Liver (tissue), 9 donors: Measurements from ENCODE around the gene UFC1. TPM values are rescaled to one million over a fixed set of nuclear protein-coding genes. Genes with fewer than 3 reads are reported as not detected.

Experiments
- DNase-seq: peaks from one replicate; pipeline ENCODE4 v3.0.0-alpha.2; 2017; ENCODE audit warnings: low spot score
- H3K27ac ChIP-seq, 2 donors: one replicate each; pipeline ENCODE4 v1.7.0; 2013; ENCODE audit warnings: inconsistent platforms in 2 of 2, low read length in 2 of 2, control low read depth in 1 of 2, low read depth in 1 of 2, mild to moderate bottlenecking in 1 of 2
- H3K27me3 ChIP-seq, 4 donors: one replicate each; pipeline versions ENCODE4 v1.6.1 to v1.7.0; 2013; ENCODE audit warnings: low read length in 3 of 4, inconsistent platforms in 1 of 4, mild to moderate bottlenecking in 1 of 4, moderate library complexity in 1 of 4; ENCODE audit not compliant: control insufficient read depth in 4 of 4, insufficient read depth in 4 of 4
- H3K36me3 ChIP-seq, 4 donors: one replicate each; pipeline versions ENCODE4 v1.6.1 to v1.7.0; 2013; ENCODE audit warnings: low read length in 3 of 4, mild to moderate bottlenecking in 3 of 4, low read depth in 1 of 4, moderate library complexity in 1 of 4; ENCODE audit not compliant: control insufficient read depth in 4 of 4, insufficient read depth in 3 of 4
- H3K4me1 ChIP-seq, 4 donors: one replicate each; pipeline versions ENCODE4 v1.6.1 to v1.7.0; 2013; ENCODE audit warnings: low read length in 3 of 4, mild to moderate bottlenecking in 3 of 4, moderate library complexity in 1 of 4; ENCODE audit not compliant: control insufficient read depth in 4 of 4, insufficient read depth in 4 of 4
- H3K4me3 ChIP-seq, 3 donors: one replicate each; pipeline versions ENCODE4 v1.6.1 to v1.7.0; 2013; ENCODE audit warnings: low read length in 3 of 3, control low read depth in 1 of 3, low read depth in 1 of 3, mild to moderate bottlenecking in 1 of 3
- H3K9ac ChIP-seq, 2 donors: one replicate each; pipeline ENCODE4 v1.7.0; 2013; ENCODE audit warnings: low read length in 2 of 2, mild to moderate bottlenecking in 2 of 2, moderate library complexity in 2 of 2, control low read depth in 1 of 2, low read depth in 1 of 2
- H3K9me3 ChIP-seq, 4 donors: one replicate each; pipeline versions ENCODE4 v1.6.1 to v1.7.0; 2013; ENCODE audit warnings: low read length in 3 of 4; ENCODE audit not compliant: control insufficient read depth in 4 of 4
- CTCF ChIP-seq: fragments of 150-350 bp; IDR thresholded peaks from 2 replicates; pipeline ENCODE4 v1.5.1; 2017; ENCODE audit warnings: improper control_type of control experiment, low read depth, low read length; ENCODE audit not compliant: missing input control
- EGR1 ChIP-seq, 2 donors: IDR thresholded peaks; 2 replicates each; pipeline ENCODE4 v1.6.1; 2016 to 2018; ENCODE audit warnings: antibody characterized with exemption in 2 of 2, low read depth in 2 of 2
- FOXA1 ChIP-seq: IDR thresholded peaks from 2 replicates; pipeline ENCODE4 v1.6.1; 2016; ENCODE audit warnings: antibody characterized with exemption
- FOXA2 ChIP-seq: IDR thresholded peaks from 2 replicates; pipeline ENCODE4 v1.6.1; 2016; ENCODE audit warnings: antibody characterized with exemption
- GABPA ChIP-seq, 2 donors: IDR thresholded peaks in 1 of 2; conservative IDR thresholded peaks in 1 of 2; 2 replicates each; pipeline ENCODE4 v1.6.1; 2016; ENCODE audit warnings: antibody characterized with exemption in 2 of 2, mild to moderate bottlenecking in 1 of 2, moderate library complexity in 1 of 2
- HNF4A ChIP-seq, 2 donors: conservative IDR thresholded peaks; 2 replicates each; pipeline ENCODE4 v1.6.1; 2016; ENCODE audit warnings: antibody characterized with exemption in 2 of 2, mild to moderate bottlenecking in 2 of 2
- HNF4G ChIP-seq: IDR thresholded peaks from 2 replicates; pipeline ENCODE4 v1.6.1; 2016; ENCODE audit warnings: antibody characterized with exemption
- JUND ChIP-seq, 2 donors: IDR thresholded peaks; 2 replicates each; pipeline ENCODE4 v1.6.1; 2016; ENCODE audit warnings: antibody characterized with exemption in 2 of 2
- NR2F2 ChIP-seq: IDR thresholded peaks from 2 replicates; pipeline ENCODE4 v1.6.1; 2016; ENCODE audit warnings: antibody characterized with exemption
- RAD21 ChIP-seq, 2 donors: IDR thresholded peaks; 2 replicates each; pipeline ENCODE4 v1.6.1; 2016; ENCODE audit warnings: antibody characterized with exemption in 2 of 2, mild to moderate bottlenecking in 2 of 2
- RXRA ChIP-seq, 2 donors: IDR thresholded peaks; 2 replicates each; pipeline ENCODE4 v1.6.1; 2017 to 2018; ENCODE audit warnings: antibody characterized with exemption in 2 of 2, mild to moderate bottlenecking in 1 of 2
- SP1 ChIP-seq: IDR thresholded peaks from 2 replicates; pipeline ENCODE4 v1.6.1; 2018; ENCODE audit warnings: antibody characterized with exemption, mild to moderate bottlenecking
- TAF1 ChIP-seq: conservative IDR thresholded peaks from 2 replicates; pipeline ENCODE4 v1.6.1; 2016; ENCODE audit warnings: antibody characterized with exemption, mild to moderate bottlenecking
- YY1 ChIP-seq: IDR thresholded peaks from 2 replicates; pipeline ENCODE4 v1.6.1; 2016; ENCODE audit warnings: antibody characterized with exemption, mild to moderate bottlenecking
- WGBS: extraction: QIAGEN DNeasy Blood & Tissue Kit; methylation state at CpG from one replicate; pipeline ENCODE4 v1.1.7; 2013; 5-methylcytosine and 5-hydroxymethylcytosine counted together
- polyA plus RNA-seq, 2 donors: library from polyadenylated mRNA; stranded (reverse) in 1 of 2; unstranded in 1 of 2; fragments of 200-250 nt in 1 of 2; fragments of >200 nt in 1 of 2; fragmentation: Nextera tagmentation in 1 of 2; extraction: Ambion mirVana in 1 of 2; gene quantifications; one replicate each; pipeline versions ENCODE4 v1.2.1 to v1.2.3, GENCODE V29; 2013 to 2015
- total RNA-seq, 2 donors: library from RNA; depleted of rRNA; stranded (reverse); fragments of >200 nt; gene quantifications; one replicate each; pipeline ENCODE4 v1.2.3, GENCODE V29; 2014
- TF ChIP-seq, protein P1 (sequence below): IDR thresholded peaks from 2 replicates; pipeline ENCODE4 v1.6.1; 2016; ENCODE audit warnings: antibody characterized with exemption
- TF ChIP-seq, protein P2 (sequence below): IDR thresholded peaks from 2 replicates; pipeline ENCODE4 v1.6.1; 2016; ENCODE audit warnings: antibody characterized with exemption
- TF ChIP-seq, protein P3 (sequence below): IDR thresholded peaks from 2 replicates; pipeline ENCODE4 v1.6.1; 2016; ENCODE audit warnings: antibody characterized with exemption
- TF ChIP-seq, protein P4 (sequence below): IDR thresholded peaks from 2 replicates; pipeline ENCODE4 v1.6.1; 2016; ENCODE audit warnings: antibody characterized with exemption, mild to moderate bottlenecking
- donor health status: healthy.
- donor health status: healthy.
- donor health status: healthy.
- donor health status: healthy.
- donor health status: healthy.

UFC1 gene
- total and polyA plus RNA-seq, 4 donors = 34.2 to 47.5 (median 43.3) TPM

- TF ChIP-seq, protein P1, sequence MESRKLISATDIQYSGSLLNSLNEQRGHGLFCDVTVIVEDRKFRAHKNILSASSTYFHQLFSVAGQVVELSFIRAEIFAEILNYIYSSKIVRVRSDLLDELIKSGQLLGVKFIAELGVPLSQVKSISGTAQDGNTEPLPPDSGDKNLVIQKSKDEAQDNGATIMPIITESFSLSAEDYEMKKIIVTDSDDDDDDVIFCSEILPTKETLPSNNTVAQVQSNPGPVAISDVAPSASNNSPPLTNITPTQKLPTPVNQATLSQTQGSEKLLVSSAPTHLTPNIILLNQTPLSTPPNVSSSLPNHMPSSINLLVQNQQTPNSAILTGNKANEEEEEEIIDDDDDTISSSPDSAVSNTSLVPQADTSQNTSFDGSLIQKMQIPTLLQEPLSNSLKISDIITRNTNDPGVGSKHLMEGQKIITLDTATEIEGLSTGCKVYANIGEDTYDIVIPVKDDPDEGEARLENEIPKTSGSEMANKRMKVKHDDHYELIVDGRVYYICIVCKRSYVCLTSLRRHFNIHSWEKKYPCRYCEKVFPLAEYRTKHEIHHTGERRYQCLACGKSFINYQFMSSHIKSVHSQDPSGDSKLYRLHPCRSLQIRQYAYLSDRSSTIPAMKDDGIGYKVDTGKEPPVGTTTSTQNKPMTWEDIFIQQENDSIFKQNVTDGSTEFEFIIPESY = no peak
- TF ChIP-seq, protein P2, sequence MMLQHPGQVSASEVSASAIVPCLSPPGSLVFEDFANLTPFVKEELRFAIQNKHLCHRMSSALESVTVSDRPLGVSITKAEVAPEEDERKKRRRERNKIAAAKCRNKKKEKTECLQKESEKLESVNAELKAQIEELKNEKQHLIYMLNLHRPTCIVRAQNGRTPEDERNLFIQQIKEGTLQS = no peak
- no peak for TF ChIP-seq HNF4G
- TF ChIP-seq HNF4A (conservative IDR thresholded peaks at IDR 0.05) = no peak
- no peak for TF ChIP-seq YY1
- TF ChIP-seq NR2F2 = no peak
- TF ChIP-seq, protein P3, sequence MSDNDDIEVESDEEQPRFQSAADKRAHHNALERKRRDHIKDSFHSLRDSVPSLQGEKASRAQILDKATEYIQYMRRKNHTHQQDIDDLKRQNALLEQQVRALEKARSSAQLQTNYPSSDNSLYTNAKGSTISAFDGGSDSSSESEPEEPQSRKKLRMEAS = no peak
- no peak for TF ChIP-seq EGR1 (IDR thresholded peaks at IDR 0.05; ENCODE audit: low read depth in 2 of 2)
- TF ChIP-seq JUND (IDR thresholded peaks at IDR 0.05) = no peak
- TF ChIP-seq TAF1 = no peak
These were observed 15.9 kb upstream of the UFC1 start (continued) for GRCh38 chr1:161137881-161138280.

GRCh38 chr1:161138431-161138830 lies 15.3 kb upstream of the UFC1 start:
- H3K36me3 ChIP-seq = no peaks in the 10 kb centered on the region
- no peak overlapping the region for H3K9ac ChIP-seq
- DNase-seq = no peak
- TF ChIP-seq RXRA (IDR thresholded peaks at IDR 0.05) = no peak
- no peak for TF ChIP-seq FOXA1
- TF ChIP-seq TAF1 = no peak
- TF ChIP-seq NR2F2 = no peak
- TF ChIP-seq, protein P4, sequence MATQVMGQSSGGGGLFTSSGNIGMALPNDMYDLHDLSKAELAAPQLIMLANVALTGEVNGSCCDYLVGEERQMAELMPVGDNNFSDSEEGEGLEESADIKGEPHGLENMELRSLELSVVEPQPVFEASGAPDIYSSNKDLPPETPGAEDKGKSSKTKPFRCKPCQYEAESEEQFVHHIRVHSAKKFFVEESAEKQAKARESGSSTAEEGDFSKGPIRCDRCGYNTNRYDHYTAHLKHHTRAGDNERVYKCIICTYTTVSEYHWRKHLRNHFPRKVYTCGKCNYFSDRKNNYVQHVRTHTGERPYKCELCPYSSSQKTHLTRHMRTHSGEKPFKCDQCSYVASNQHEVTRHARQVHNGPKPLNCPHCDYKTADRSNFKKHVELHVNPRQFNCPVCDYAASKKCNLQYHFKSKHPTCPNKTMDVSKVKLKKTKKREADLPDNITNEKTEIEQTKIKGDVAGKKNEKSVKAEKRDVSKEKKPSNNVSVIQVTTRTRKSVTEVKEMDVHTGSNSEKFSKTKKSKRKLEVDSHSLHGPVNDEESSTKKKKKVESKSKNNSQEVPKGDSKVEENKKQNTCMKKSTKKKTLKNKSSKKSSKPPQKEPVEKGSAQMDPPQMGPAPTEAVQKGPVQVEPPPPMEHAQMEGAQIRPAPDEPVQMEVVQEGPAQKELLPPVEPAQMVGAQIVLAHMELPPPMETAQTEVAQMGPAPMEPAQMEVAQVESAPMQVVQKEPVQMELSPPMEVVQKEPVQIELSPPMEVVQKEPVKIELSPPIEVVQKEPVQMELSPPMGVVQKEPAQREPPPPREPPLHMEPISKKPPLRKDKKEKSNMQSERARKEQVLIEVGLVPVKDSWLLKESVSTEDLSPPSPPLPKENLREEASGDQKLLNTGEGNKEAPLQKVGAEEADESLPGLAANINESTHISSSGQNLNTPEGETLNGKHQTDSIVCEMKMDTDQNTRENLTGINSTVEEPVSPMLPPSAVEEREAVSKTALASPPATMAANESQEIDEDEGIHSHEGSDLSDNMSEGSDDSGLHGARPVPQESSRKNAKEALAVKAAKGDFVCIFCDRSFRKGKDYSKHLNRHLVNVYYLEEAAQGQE = no peak
- no peak for TF ChIP-seq HNF4G
- TF ChIP-seq JUND (IDR thresholded peaks at IDR 0.05) = no peak
- TF ChIP-seq, protein P3 = no peak
- TF ChIP-seq, protein P1 = no peak
- TF ChIP-seq SP1 = no peak
- no peak for TF ChIP-seq YY1
- no peak for TF ChIP-seq HNF4A (conservative IDR thresholded peaks at IDR 0.05)
- TF ChIP-seq EGR1 (IDR thresholded peaks at IDR 0.05; ENCODE audit: low read depth in 2 of 2) = no peak
- TF ChIP-seq CTCF = no peak
- no peak for TF ChIP-seq RAD21 (IDR thresholded peaks at IDR 0.05)
- TF ChIP-seq FOXA2 = no peak
- TF ChIP-seq, protein P2 = no peak
- TF ChIP-seq GABPA (IDR thresholded peaks at IDR 0.05 in 1 of 2, conservative IDR thresholded peaks at IDR 0.05 in 1 of 2) = no peak
- H3K27me3 ChIP-seq = no peaks in the 10 kb centered on the region
- no peak overlapping the region for H3K4me3 ChIP-seq
- no peak overlapping the region for H3K27ac ChIP-seq
- H3K4me1 ChIP-seq = peaks cover 0 to 9% (median 3%) of the 10 kb centered on the region in 4 donors
- no peaks in the 10 kb centered on the region for H3K9me3 ChIP-seq
- 84% methylated on average over 1 of the region's 1 CpG for WGBS
